T-helper 22 cell (primary cell): ENCODE results near the gene KIAA1958.
"Not testable (repeated sequence)": the region's sequence is repeated elsewhere in the genome, so short reads cannot be mapped to it uniquely, and the experiment has no call there.

Source experiments
- DNase-seq: peaks from one replicate; pipeline ENCODE4 v3.0.0-alpha.2; 2020; ENCODE audit warnings: low read depth

KIAA1958 gene

DNA sequence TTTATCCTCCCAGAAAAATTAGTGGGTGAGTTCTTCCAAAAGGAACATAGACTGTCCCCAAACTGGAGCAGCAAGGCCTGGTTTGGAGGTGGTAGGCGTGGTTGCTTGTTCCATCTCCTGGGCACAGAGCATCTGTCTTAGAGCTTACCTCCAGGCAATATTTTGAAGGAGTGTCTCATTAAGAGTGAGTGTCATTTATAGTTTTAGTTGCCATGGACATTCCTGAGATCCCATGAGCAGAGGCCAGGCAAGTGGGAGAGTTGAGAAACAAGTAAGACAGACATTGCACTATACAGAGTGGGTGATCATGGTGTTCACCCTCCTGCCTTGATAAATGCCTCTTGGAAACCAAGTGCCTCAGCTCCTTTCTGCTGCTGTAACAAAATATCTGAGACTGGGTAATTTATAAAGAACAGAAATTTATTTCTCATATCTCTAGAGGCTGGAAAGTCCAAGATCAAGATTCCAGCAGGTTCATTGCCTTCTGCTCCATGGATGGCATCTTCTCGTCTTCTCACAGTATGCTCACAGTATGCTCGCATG is 68.5 kb downstream of the KIAA1958 start:
- DNase-seq: no peak

DNA sequence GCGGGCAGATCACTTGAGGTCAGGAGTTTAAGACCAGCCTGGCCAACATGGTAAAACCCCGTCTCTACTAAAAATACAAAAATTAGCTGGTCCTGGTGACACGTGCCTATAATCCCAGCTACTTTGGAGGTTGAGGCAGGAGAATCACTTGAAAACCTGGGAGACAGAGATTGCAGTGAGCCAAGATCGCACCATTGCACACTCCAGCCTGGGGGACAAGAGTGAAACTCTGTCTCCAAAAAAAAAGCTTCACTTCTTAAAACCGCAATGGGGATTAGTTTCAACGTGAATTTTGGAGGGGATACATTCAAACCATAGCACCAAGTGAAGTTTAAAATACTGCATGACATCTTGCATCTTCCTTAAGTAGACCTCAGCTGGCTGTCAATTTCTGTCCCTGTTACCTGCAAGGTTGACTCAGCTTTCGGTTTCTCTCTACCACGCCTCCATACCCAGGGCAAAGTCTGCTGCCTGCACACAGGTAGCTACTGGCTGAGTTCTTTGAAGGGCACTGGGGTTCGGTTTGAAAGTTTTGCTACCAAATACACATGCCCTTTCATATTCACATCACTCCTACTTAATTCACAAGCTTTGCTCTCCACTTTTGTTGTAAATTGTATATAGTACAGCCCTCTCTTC is 69.3 kb downstream of the KIAA1958 start:
- DNase-seq: no peak

DNA sequence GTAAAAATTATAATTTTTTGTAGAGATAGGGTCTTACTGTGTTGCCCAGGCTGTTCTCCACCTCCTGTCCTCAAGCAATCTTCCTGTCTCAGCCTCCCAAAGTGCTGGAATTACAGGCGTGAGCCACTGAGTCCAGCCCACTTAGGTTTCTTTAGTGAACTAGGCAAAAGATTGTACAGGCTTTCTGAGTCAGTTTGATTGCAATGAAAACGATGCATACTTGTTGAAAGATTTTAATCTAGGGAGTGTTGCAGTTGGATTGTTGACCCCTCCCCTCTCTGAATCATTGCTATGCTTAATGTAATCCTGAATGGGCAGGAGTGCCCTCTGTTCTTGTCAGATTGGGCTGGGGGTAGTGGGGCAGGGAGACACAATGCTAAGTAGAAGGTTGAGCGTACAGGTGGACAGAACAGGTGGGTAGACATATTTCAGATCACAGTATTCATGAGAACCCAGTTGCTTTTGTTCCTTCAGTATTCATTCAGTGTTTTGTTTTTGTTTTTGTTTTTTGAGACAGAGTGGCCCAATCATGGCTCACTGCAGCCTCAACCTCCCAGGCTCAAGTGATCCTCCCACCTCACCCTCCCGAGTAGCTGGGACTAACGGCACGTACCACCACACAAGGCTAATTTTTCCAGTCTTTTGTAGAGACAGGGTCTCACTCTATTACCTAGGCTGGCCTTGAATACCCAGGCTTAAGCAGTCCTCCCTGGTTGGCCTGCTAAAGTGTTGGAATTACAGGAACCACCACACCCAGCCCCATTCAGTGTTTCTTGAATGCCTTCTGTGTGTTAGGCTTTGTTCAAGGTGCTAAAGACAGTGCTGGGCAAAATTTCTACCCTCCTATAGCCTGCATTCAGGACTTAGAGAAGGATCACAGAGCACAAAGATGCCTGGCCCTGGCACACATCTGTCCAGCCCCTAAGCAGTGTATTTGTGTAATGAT is 70.1 kb downstream of the KIAA1958 start:
- no peak for DNase-seq

DNA sequence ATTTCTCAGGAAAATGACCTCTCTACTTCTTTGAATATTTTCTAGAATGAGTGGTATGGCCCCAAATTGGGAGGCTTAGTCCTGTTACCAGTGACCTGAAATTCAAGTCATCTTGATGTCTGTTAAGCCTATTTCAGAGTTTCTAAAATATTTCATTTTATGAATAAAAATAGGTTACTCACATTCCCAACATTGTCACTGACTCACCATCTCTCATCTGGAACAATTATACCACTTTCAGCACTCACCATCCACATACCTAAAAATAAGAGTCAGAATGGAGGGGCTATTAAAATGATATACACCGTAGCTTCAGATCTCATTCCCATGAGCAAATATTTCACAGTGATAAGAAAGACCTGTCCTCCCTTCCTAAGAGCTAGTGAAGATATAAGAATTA is 71.8 kb downstream of the KIAA1958 start:
- DNase-seq: no peak

DNA sequence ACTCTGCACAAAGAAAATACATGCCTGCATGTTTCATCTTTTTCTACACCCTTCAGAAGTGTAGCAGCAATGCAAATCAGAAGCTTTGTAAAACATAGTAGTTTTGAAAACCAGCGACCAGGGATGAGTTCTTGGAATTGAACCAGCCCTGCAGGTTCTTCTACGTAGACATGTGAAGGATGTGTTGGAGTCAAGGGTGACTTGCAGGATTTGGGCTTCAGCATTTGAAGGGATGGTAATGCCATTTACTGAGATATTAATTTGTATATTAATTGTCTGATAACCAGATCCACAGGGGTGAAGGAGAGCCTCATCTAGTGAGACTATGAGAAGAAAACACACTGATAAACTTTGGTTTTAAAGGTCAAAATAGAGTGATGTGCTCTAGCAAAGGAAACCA is 72.4 kb downstream of the KIAA1958 start:
- no peak for DNase-seq

DNA sequence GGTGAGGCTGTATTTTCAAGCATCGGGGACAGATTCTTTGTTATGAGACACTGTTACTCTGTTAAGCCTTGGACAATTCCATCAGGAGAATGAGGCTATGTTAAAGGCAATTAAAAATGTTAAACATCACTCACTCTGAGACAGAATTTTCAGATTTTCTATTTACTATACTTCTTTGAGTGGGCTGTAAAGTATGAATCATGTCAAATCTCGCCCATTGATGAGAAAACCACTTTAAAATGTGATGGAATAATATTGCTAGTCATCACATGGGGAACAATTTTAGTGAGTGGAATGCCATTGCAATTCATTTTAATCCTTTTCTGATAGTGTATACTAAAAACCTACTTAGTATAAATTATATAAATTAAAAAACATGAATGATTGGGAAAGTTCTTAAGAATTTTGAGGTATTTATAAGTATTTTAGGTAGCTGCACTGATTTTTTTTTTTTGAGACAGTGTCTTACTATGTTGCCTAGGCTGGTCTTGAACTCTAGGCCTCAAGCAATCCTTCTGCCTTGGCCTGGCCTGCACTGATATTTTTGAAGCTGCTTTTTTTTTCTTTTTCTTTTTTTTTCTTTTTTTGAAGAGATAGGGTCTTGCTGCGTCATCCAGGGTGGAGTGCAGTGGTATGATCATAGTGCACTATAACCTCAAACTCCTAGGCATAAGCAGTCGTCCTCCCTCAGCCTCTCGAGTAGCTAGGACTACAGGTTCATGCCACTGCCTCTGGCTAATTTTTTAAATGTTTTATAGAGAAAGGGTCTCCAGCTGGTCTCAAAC is 73.2 kb downstream of the KIAA1958 start:
- no peak for DNase-seq

DNA sequence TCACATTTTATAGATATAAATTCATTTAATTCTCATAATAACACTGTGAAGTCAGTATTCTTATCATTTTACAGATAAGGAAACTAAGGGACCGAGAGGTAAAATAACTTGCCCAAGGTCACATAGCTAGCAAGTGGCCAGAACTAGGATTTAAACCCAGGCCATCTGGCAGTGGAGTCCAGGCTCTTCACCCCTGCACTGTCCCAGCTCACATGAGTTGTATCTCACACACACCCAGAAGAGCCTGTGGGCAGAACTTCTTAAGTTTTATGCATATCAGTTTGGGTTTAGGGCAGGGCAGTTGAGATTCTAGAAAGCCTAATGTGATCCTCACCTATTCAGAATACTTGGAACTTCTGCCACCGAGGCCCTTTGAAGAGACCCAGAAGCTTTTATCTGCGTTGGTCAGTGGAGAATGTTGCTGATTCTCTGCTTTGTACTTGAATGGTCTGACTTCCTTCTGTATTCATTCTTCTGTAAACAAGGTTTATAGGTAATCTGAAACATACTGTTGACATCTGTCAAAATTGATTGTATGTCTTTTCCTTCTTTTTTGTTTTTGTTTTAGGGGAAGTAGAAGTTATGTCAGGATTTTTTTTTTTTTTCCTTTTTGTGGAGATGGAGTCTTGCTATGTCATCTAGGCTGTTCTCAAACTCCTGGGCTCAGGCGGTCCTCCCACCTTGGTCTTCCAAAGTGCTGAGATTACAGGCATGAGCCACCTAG is 75.8 kb downstream of the KIAA1958 start:
- DNase-seq: no peak

DNA sequence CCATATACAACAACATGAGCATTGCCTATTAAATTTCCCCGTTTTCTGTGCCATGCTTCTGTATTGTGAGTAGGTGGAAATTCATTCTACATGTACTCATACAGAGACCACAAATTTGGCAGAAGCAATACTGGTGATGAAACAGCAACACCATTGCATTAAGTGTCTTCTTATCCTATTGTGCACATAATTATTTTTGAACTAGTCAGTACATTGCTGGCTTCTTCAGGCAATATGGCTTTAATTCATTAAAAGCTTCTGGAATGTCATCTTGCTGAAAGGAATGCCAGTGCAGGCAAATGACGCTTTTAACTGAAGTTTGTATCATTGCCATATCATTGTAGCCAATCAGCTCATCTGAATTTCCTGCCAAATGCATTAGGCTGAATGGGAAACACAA is 82.6 kb downstream of the KIAA1958 start:
- no peak for DNase-seq

DNA sequence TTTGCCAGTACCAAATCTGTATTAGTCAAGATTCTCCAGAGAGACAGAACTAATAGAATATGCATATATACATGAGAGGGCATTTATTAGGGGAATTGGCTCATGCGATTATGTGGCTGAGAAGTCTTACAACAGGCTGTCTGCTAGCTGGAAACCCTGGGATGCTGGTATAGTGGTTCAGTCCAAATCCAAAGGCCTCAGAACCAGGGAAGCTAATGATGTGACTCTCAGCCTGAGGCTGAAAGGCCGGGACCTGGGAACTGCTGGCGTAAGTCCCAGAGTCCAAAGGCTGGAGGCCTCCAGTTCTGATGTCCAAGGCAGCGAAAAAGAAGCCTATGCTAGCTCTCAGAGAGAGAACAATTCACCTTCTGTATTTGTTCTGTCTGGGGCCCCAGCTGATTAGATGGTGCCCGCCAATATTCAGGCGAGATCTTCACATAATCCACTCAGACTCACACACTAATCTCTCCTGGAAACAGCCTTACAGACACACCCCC is 84.1 kb downstream of the KIAA1958 start:
- DNase-seq: no peak

DNA sequence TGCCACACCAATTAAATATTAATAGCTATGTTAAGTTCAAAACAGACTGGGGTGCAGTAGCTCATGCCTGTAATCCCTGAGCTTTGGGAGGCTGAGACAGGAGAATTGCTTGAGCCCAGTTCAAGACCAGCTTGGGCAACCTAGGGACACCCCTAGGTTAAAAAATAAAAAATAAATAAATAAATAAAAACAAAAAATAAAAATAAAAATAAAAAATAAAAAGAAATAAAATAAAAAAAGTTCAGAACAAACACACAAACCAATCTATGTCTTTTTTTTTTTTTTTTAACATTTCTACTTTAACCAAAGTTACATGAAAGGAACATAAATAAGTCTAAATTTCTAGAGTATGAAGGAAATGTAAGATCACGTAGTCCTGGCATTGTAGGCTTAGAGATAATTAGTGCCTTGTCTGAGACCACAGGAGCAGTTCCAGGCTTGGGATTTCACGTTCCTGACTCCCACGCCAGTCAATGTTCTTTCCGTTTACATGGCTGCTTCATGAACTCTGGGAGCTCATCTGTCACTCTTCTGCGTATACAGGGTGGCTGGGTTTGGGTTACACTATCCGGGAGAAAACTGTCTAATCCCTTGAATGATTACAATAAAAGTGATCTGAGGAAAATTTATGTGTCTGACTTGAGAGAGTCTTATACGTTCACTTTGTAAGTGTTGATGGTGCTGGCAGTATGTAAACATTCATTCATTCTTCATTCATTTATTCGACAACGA is 85.2 kb downstream of the KIAA1958 start:
- no peak for DNase-seq

DNA sequence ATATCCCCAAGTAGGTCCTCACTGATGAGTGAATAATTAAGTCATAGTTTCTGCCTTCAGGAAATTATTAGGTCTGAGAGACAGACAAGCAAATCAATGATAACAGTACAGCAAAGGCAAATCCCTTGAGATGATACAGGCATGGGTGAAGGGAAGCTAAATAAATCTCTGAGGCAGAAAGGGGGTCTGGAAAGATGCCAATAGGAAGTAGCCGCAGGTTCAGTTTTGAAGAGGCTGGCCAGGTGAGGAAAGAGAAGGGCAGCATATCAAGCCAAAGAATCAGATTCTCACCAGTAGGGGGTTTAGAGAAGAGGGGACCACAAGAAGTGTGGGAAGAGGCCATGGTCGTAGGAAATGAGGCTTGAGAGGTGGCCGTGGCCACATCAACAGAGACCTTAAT is 85.8 kb downstream of the KIAA1958 start:
- DNase-seq: no peak

DNA sequence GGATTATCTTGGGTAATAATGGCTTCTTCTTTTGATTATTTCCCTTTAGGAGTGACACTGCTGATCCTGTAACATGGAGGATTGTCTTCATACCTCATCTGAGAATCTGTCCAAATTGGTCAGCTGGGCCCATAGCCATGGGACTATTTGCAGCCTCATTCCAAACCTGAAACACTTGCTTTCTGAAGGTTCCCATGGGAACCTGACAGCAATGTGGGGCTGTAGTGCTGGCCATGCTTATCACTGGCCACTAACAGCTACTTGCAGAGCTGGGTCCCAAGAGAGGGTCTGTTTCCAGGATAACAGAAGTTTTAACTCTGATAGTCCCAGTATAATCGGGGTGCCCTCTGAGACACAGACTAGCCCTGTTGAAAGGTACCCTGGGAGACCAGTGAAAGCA is 87.4 kb downstream of the KIAA1958 start:
- no peak for DNase-seq

DNA sequence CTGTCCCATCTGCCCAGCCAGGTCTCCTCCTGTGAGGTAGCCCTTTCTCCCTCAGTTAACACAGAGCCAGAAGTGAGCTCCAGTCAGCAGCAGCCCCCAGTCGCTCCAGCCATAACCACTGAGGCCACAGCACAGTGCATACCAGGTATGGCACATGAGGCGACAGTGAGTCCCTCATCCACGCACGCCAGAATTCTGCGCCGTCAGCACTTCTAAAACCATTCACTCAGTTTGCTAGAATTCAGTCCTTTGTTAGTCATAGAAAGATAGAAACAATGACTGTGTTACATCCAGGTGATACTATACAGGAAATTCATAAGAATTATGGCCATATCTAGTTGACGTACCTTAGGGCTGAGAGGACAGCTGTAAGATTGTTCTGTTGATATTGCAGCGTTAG is 88.5 kb downstream of the KIAA1958 start:
- no peak for DNase-seq

DNA sequence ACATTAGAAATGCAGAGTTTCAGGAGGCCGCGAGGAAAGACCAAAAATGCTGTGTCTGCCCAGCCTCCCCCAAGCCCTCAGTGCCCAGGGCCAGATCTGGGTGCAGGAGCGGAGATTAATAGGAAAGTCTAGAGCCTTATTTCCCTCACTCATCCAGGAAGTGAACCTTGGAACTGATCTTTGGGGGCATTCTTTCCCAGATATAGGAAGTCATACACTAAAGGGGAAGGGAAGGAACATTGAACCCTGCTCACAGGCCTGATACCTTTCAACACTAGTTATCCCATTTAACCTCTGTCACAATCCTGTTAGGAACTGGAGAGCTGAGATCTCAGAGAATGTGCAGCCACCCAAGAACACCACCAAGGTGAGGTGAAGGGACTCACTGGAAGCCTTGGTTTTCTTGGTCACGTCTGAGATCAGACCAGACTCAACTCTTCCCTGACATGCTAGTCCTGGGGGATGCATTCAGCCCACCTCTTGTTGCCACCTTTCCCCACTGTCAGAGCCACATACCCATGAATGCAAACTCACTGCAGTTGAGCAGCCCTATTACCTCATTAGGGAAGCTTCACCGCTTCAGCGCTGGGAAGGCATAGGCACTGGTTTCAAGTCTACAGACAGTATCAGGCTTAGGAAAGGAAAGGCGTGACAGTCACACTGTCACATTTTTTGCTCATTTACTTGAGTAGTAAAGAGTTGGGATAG is 95.0 kb downstream of the KIAA1958 start:
- no peak for DNase-seq

DNA sequence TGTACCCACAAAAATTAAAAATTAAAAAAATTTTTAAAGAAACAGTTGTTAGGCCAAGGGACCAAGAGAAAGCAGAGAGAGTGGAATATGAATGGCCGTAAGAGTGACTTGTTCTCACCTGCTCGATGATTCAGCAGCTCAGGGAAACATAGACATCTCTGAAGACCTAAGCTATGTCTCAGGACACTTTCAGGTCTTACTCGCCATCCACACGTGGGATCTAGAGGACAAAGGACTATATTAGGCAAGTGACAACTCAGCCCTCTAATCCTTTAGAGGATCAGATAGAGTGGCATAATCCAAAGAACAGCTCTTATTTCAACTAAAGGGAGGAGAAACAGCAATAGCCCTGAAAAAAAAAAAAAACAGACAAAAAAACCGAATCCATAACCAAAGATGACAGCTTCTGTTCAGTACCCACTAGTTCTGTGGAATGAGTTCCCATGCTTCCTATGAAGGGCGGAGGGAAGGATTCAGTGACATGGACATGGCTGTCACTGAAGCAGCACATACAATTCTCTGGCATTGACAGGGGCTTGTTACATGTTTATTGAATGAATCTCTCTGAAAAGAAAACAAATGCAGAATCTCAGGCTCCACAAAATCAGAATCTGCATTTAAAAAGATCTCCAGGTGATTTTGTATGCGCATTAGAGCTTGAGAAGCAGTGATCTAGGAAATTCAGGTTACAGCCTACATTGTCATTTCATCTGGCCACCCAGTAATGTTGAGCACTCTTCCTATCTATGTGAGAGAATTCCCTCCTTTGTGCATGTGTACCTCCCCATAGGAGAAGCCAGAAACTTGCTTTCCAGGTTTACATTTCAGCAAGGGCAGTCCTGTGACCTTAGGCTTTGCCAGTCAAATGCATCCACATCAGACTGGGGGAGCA is 96.0 kb downstream of the KIAA1958 start:
- DNase-seq: no peak

DNA sequence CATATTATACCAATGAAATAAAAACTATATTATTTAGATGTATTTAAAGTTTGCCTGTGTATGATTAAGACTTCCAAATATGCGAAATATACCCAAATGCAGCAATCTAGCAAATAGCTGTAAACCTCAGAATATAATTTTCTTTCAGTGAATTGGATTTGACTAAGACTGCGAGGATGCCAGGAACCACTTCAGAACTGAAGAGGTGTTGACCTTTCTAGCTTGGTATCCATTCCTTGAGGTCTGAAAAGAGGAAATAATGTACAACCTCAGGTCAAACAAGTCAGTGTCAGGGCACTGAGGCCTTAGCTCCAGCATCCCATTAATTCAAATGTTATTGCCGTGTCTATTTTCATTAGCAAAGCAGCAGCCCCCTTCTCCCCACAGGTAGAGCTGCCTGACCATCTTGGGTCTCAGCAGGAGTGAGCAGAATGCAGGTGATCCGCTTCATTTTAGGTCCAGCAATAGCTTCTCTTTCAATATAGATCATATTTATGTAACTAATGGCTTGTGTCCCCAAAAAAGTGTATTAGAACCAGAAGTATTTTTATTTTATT is 100.0 kb downstream of the KIAA1958 start:
- DNase-seq: no peak

DNA sequence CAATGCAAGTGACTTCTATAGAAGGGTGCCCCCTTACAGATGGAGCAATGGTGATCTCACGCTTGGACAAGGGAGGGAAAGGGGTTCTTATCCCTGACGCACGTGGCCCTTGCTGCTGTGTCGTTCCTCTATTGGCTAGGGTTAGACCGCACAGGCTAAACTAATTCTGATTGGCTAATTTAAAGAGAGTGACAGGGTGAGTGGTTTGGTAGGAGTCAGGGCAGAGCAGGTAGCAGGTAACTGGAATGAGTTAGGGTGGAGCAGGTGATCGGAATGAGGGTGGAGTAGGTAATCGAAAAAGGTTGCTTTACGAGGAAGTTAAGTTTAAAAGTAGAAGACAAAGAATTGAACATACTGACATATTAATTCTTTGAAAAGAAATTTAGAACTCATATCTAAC is 105.2 kb downstream of the KIAA1958 start:
- DNase-seq: not testable (repeated sequence)

DNA sequence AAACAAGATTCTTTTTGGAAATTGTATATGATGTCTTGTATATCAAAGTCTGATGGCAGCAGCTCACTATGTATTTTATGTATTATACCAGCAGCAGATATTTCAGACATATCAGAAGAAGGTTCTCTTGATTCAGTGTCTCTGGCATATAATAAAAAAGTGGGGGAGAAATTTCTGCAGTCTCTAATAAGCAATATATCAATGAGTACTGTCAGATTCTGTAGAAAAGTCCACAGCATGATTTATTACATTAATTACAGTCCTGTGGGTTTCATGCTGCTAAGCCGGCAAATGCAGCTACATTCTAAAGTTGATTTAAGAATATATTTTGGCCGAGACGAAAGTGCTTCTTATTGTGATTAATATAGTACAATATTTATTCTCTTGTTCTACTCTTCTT is 113.1 kb downstream of the KIAA1958 start:
- no peak for DNase-seq

DNA sequence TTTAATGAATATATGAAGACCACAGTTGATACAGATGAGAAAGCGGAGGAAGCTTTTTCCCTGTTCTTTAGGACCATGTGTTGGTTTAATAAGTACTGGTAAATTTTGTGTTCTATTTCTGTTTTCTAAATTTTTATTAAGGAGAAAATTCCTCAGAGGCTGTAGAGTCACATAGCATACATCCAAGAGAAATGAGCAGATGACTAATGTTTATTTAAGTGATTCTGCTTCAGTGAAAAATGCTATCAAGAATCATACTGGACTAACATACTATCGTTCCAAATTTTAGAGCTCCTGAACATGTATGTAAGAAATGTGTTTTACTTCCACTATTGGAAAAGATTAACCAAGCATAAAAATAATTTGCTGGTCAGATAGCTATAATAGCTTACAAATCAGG is 115.0 kb downstream of the KIAA1958 start:
- no peak for DNase-seq
